Dendritic cell treated with granulocyte-macrophage colony-stimulating factor and Interleukin-4, amounts not matched to agents 40 ng/mL and 50 ng/mL, for 4 days (primary cell): ENCODE measurements around the gene TBK1.
"Not testable (repeated sequence)": the region's sequence is repeated elsewhere in the genome, so short reads cannot be mapped to it uniquely, and the experiment has no call there.

Experiments
- H3K27ac Mint-ChIP-seq: one replicate; pipeline ENCODE4 v1.8.0; 2022; ENCODE audit warnings: mild to moderate bottlenecking, mixed read lengths
- H3K27me3 Mint-ChIP-seq: one replicate; pipeline ENCODE4 v1.8.0; 2022; ENCODE audit warnings: mild to moderate bottlenecking, mixed read lengths
- H3K36me3 Mint-ChIP-seq: one replicate; pipeline ENCODE4 v1.8.0; 2022; ENCODE audit warnings: low read depth, mixed read lengths
- H3K4me1 Mint-ChIP-seq: one replicate; pipeline ENCODE4 v1.8.0; 2022; ENCODE audit warnings: low read depth, mixed read lengths
- H3K4me3 Mint-ChIP-seq: one replicate; pipeline ENCODE4 v1.8.0; 2022; ENCODE audit warnings: mild to moderate bottlenecking, moderate library complexity, mixed read lengths
- H3K9me3 Mint-ChIP-seq: one replicate; pipeline ENCODE4 v1.8.0; 2022; ENCODE audit warnings: mixed read lengths
- intact Hi-C: fragments of 100-400 bp; cut with micrococcal nuclease; formaldehyde crosslinking; loops from one replicate; pipeline ENCODE4 v1.15.0; 2022

The TBK1 gene

DNA sequence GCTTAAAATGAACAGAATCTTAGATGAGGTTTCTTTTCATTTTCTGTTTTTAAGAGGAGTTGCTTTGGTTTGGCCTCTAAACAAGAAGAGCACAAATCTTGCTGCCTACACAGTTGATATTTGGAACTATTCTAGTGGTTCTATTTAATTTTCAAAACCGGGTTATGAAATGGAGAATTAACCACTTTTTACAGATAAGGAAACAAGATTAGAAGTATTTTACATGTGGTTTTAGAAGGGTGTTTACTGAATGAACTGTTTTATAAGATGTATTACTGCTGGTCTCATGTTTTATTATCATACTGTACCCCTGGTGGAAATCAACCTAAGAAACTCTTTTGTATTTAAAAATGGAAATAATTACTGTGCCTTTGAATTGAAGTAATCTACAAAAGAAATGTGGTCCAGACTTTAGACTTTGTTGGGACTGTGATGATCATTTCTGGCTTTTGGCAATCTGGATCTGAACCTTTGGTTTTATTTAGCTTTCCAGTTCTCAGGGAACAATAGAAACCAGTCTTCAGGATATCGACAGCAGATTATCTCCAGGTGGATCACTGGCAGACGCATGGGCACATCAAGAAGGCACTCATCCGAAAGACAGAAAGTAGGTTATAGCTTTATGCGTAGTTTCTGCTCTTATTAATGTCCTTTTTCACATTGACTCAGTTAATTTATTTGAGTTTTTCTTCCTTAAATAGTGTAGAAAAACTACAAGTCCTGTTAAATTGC lies 43.2 kb downstream of the TBK1 start:
- Mint-ChIP-seq H3K4me3 (no peak overlapping the region), H3K27me3 (no peaks in the 10 kb centered on the region), H3K27ac (no peak overlapping the region), H3K9me3 (no peaks in the 10 kb centered on the region), H3K4me1 (peaks cover 2% of the 10 kb centered on the region), H3K36me3 (peaks cover 95% of the 10 kb centered on the region)
- intact Hi-C loops: no loop called here

DNA sequence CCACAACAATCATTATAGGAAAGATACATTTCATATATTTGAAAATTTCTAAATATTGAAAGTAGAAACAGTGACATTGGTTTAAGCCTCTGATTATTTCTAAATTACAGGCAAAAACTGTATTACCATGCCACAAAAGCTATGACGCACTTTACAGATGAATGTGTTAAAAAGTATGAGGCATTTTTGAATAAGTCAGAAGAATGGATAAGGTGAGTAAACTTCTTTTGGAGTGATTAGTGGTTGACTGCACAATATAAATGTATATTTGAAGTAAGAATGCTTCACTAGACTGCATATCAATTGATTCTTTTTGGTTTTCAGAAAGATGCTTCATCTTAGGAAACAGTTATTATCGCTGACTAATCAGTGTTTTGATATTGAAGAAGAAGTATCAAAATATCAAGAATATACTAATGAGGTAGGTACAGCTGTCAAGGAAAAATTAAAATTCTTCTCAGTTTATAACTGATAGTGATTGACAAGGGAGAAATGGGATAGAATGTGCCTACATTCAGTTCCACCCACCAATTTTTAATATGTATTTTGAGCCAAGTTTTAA lies 45.0 kb downstream of the TBK1 start:
- no peak overlapping the region for H3K27ac Mint-ChIP-seq
- intact Hi-C loops: no loop called here
- peaks cover 94% of the 10 kb centered on the region for H3K36me3 Mint-ChIP-seq
- no peaks in the 10 kb centered on the region for H3K27me3 Mint-ChIP-seq
- H3K4me1 Mint-ChIP-seq: peaks cover 5% of the 10 kb centered on the region
- H3K4me3 Mint-ChIP-seq: no peak overlapping the region
- H3K9me3 Mint-ChIP-seq: no peaks in the 10 kb centered on the region

DNA sequence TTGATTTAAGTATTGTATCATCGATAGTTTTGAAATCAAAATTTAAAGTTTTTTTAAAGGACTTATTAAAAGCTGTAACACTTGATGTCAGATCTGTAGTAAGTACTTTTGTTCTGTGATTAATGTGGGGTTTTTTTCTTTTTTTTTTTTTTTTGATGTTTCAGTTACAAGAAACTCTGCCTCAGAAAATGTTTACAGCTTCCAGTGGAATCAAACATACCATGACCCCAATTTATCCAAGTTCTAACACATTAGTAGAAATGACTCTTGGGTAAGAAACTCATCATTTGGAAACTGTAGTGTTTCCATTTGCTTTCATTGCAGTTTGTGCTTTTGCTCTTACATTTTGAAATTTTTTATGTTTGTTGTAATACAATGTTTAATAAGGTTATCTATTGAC lies 45.6 kb downstream of the TBK1 start:
- Mint-ChIP-seq H3K4me3 (no peak overlapping the region), H3K27ac (no peak overlapping the region)
- intact Hi-C loops: no loop called here

DNA sequence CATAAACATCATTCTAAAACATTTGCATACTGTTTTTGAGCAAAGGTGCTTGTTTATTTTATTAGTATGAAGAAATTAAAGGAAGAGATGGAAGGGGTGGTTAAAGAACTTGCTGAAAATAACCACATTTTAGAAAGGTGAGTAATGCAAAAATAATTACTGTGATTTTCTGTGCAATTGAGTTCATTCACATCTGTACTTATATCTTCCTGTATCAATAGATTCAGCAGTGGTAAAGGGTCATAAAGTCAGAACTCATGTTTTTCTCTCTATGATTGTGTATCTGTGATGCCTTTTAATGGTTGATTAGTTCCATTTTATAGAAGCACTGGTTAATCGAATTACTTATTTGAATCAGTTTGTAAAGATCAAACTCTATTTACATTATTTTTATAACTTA lies 46.0 kb downstream of the TBK1 start:
- Mint-ChIP-seq H3K27ac (no peak overlapping the region), H3K9me3 (no peaks in the 10 kb centered on the region), H3K36me3 (peaks cover 84% of the 10 kb centered on the region), H3K4me1 (peaks cover 5% of the 10 kb centered on the region), H3K27me3 (no peaks in the 10 kb centered on the region), H3K4me3 (no peak overlapping the region)
- intact Hi-C loops: no loop called here

More for the DNA sequence above, 45.6 kb downstream of the TBK1 start:
- H3K36me3 Mint-ChIP-seq: peaks cover 88% of the 10 kb centered on the region
- peaks cover 5% of the 10 kb centered on the region for H3K4me1 Mint-ChIP-seq
- no peaks in the 10 kb centered on the region for H3K9me3 Mint-ChIP-seq
- no peaks in the 10 kb centered on the region for H3K27me3 Mint-ChIP-seq

DNA sequence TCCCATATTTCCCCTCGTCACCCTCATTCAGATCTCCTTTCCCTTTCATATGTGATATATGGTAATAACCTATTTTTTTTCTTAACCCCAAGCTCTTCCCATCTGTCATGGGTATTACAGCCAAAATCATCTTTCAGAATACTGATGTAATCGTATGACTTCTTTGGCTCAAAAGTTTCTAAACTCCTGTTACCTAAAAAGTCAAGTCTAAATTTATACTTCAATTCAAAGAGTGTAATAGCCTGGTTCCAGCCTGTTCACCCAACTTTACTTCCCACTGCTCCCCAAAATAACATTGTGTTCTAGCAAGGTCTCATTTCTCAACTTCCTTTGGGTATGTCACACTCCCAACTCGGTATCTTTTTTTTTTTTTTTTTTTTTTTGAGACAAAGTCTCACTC lies 48.5 kb downstream of the TBK1 start:
- intact Hi-C loops: loop anchor here (5.0 kb wide), 1 partner anchor 33 kb away; no protein-coding TSS in a partner anchor
- no peaks in the 10 kb centered on the region for H3K27me3 Mint-ChIP-seq
- H3K27ac Mint-ChIP-seq: no peak overlapping the region
- H3K4me1 Mint-ChIP-seq: peaks cover 5% of the 10 kb centered on the region
- peaks cover 61% of the 10 kb centered on the region for H3K36me3 Mint-ChIP-seq
- H3K9me3 Mint-ChIP-seq: no peaks in the 10 kb centered on the region
- H3K4me3 Mint-ChIP-seq: no peak overlapping the region

DNA sequence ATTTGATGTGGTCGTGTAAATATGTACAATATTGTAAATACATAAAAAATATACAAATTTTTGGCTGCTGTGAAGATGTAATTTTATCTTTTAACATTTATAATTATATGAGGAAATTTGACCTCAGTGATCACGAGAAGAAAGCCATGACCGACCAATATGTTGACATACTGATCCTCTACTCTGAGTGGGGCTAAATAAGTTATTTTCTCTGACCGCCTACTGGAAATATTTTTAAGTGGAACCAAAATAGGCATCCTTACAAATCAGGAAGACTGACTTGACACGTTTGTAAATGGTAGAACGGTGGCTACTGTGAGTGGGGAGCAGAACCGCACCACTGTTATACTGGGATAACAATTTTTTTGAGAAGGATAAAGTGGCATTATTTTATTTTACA lies 49.6 kb downstream of the TBK1 start:
- H3K36me3 Mint-ChIP-seq: peaks cover 53% of the 10 kb centered on the region
- intact Hi-C loops: loop anchor here (5.0 kb wide), 1 partner anchor 34 kb away; no protein-coding TSS in a partner anchor
- H3K4me3 Mint-ChIP-seq: no peak overlapping the region
- H3K4me1 Mint-ChIP-seq: peaks cover 5% of the 10 kb centered on the region
- no peaks in the 10 kb centered on the region for H3K9me3 Mint-ChIP-seq
- H3K27me3 Mint-ChIP-seq: no peaks in the 10 kb centered on the region
- no peak overlapping the region for H3K27ac Mint-ChIP-seq

DNA sequence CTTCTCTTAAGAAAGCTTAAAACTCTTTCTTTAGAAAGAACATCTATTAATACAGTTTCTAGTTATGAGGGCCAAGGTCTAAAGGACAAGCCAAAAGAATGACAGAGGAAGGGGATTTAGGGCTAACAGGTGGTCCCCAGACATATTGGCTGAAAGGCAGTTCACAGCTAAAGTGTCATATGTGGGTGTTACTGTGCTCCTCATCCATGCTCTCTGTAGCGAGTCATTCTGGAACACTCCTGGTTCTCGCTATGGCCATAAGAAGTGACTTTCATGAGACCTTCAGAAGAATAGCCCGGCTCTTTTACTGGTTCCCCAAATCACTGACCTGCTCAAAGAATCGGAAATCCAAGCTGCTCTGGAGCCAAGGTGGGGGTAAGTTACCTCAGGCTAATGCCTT lies 55.0 kb downstream of the TBK1 start:
- no peaks in the 10 kb centered on the region for H3K27me3 Mint-ChIP-seq
- intact Hi-C loops: no loop called here
- no peak overlapping the region for H3K4me3 Mint-ChIP-seq
- no peaks in the 10 kb centered on the region for H3K9me3 Mint-ChIP-seq
- H3K27ac Mint-ChIP-seq: no peak overlapping the region
- H3K36me3 Mint-ChIP-seq: peaks cover 7% of the 10 kb centered on the region
- H3K4me1 Mint-ChIP-seq: no peaks in the 10 kb centered on the region

DNA sequence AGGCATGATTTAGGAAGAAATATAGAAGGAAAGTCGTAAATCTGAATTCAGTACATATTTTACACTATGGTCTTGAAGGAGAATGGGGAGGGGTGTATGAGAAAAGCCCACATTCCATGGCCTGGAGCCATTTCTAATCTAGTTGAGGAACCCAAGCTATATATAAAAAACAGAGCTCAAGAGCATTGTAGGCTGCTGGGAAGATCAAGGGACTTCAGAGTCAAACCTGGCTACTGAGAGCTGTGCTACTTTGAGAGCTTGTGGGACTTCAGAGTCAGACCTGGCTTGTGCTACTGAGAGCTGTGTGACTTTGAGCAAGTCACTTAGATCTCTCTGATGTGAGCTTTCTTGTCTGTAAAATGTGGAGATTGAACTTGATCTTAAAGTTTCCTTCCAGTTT lies 58.7 kb downstream of the TBK1 start:
- H3K4me3 Mint-ChIP-seq: no peak overlapping the region
- no peaks in the 10 kb centered on the region for H3K4me1 Mint-ChIP-seq
- peaks cover 7% of the 10 kb centered on the region for H3K36me3 Mint-ChIP-seq
- intact Hi-C loops: no loop called here
- no peaks in the 10 kb centered on the region for H3K27me3 Mint-ChIP-seq
- H3K9me3 Mint-ChIP-seq: no peaks in the 10 kb centered on the region
- H3K27ac Mint-ChIP-seq: no peak overlapping the region

DNA sequence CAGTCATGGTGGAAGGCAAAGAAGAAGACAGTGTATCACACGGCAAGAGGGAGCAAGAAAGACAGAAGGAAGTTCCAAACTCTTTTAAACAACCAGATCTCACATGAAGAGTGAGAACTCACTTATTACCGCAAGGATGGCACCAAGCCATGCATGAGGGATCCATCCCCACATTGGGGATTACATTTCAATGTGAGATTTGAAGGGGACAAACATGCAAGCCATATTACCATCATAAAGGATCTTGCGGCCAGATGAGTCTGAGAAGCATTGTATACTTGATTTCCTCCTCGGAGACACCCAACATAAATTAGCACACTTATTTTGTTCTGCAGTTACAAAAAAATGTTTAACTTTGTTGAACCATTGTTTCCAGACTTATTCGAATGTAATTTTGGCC lies 66.5 kb downstream of the TBK1 start:
- H3K36me3 Mint-ChIP-seq: no peaks in the 10 kb centered on the region
- H3K27me3 Mint-ChIP-seq: no peaks in the 10 kb centered on the region
- H3K4me1 Mint-ChIP-seq: peaks cover 10% of the 10 kb centered on the region
- no peaks in the 10 kb centered on the region for H3K9me3 Mint-ChIP-seq
- H3K27ac Mint-ChIP-seq: no peak overlapping the region
- no peak overlapping the region for H3K4me3 Mint-ChIP-seq
- intact Hi-C loops: no loop called here

DNA sequence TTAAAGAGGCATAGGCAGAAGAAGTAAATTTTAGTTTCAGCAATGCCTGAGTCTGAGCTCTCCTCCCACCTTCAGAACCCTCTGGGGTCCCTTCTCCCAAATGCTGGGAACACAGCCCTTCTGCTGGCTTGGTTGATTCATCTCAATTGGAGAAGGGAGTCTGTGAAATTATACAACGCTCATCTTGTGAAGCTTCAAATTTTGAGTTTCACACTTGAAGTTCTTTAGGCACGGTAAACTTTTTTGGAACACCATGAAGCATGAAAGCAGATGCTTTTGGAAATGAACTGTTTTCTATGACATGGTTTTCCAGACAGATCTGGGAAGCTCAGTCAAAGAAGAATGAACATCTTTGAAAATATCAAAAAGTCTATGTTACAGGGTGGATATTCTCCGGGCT lies 69.9 kb downstream of the TBK1 start:
- Mint-ChIP-seq H3K27ac (no peak overlapping the region), H3K4me1 (peaks cover 10% of the 10 kb centered on the region), H3K9me3 (no peaks in the 10 kb centered on the region), H3K27me3 (no peaks in the 10 kb centered on the region), H3K36me3 (no peaks in the 10 kb centered on the region), H3K4me3 (no peak overlapping the region)
- intact Hi-C loops: no loop called here

DNA sequence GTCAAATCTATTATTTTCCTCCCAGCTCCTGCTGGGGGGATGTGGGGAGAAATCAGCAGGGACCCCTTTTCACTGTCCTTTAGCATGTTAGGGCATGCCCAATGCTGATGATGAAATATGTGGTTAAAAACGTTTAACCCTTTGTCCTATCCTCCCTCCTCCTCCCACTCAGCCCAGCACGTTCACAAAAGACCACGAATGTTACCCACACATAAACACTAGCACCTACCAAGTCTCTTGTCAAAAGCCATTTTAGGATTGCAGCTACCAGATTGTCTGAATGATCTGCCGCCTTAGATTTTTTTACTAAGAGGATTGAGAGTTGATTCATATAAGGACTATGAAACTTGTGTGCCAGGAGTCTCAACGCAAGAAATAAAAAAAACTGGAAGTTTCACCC lies 70.4 kb downstream of the TBK1 start:
- peaks cover 10% of the 10 kb centered on the region for H3K4me1 Mint-ChIP-seq
- H3K36me3 Mint-ChIP-seq: no peaks in the 10 kb centered on the region
- intact Hi-C loops: no loop called here
- H3K4me3 Mint-ChIP-seq: no peak overlapping the region
- no peak overlapping the region for H3K27ac Mint-ChIP-seq
- H3K9me3 Mint-ChIP-seq: no peaks in the 10 kb centered on the region
- no peaks in the 10 kb centered on the region for H3K27me3 Mint-ChIP-seq

DNA sequence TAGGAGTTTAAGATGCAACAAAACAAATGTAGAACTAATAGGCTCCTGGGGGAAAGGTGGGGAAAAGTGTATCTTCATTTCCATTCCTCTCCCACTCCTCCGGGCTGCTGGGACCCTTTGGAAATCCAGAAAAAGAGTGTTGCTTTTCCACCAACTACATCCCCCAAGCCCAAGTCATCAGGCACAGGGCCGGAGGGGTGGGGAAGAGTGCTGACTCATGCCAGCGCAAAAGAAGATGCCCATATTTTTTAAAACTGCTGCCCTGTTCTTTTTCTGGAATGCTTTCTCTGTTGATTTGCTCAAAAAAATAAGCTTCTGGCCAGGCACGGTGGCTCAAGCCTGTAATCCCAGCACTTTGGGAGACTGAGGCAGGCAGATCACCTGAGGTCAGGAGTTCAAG lies 70.9 kb downstream of the TBK1 start:
- Mint-ChIP-seq H3K27ac (no peak overlapping the region), H3K27me3 (no peaks in the 10 kb centered on the region), H3K36me3 (no peaks in the 10 kb centered on the region), H3K9me3 (no peaks in the 10 kb centered on the region), H3K4me1 (peaks cover 10% of the 10 kb centered on the region), H3K4me3 (no peak overlapping the region)
- intact Hi-C loops: no loop called here

DNA sequence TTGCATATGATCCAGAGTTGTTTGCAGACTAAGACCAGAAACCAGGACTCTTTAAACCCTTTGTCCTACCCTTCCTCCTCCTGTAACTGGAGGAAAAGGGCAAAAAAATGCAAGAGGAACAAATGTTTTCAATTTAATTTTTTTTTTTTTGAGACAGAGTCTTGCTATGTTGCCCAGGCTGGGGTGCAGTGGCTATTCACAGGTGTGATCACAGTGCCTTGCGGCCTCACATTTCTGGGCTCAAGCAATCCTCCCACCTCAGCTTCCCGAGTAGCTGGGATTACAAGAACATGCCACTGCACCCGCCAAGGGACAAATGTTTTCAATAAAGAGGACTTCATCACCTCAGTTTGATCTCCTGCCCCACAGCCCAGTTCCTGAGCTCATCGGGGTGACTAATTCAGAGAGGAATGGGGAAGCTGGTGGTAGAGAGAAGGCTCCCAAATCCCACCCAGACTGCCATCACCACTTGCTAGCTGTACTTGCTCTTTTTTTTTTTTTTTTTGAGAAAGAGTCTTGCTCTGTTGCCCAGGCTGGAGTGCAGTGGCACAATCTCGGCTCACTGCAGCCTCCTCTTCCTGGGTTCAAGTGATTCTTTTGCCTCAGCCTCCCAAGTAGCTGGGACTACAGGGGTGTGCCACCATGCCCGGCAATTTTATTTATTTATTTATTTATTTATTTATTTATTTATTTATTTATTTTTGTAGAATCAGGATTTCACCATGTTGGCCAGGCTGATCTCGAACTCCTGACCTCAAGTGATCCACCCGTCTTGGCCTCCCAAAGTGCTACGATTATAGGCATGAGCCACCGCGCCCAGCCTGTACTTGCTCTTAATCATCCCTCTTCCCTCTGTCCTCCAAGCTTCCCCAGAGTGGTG lies 71.9 kb downstream of the TBK1 start:
- H3K27me3 Mint-ChIP-seq, H3K9me3 Mint-ChIP-seq, H3K27ac Mint-ChIP-seq, H3K36me3 Mint-ChIP-seq, H3K4me3 Mint-ChIP-seq, intact Hi-C loops: not testable (repeated sequence)
- H3K4me1 Mint-ChIP-seq: peaks cover 10% of the 10 kb centered on the region

DNA sequence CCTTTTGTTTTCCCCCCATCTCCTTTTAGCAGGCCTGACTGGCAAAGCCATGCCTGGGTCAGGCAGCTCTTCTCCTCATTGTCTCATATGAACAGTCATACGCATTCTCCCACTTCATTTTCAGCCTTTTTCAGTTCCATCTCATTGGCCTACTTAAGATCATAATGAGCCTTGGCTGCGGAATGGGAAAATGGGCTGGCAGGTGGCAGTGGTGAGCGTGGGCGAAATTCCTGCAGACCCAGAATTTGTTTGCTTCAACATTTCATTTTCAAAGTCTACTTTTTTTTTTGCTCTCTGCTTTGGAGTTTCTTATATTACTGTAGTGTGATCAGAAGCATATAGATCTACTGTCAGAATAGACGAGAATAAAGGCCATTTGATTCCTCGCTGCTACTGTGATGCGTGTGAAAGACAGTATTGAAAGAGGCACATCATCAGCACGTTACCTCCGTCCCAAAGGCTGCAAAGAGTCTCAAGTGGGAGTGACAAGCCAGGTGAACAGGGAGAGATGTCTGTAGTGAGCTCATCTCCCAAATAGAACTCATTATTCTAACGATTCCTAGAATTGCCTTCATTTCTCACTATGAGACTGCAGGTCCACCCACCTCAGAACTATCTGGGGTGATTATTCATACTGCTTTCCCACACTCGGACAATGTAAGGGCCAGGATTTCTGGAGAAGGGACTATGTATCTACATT lies 73.7 kb downstream of the TBK1 start:
- intact Hi-C loops: no loop called here
- Mint-ChIP-seq H3K27ac (no peak overlapping the region), H3K4me3 (no peak overlapping the region)

More for the DNA sequence above, 73.7 kb downstream of the TBK1 start:
- no peaks in the 10 kb centered on the region for H3K9me3 Mint-ChIP-seq
- H3K27me3 Mint-ChIP-seq: no peaks in the 10 kb centered on the region
- no peaks in the 10 kb centered on the region for H3K36me3 Mint-ChIP-seq
- H3K4me1 Mint-ChIP-seq: peaks cover 10% of the 10 kb centered on the region
